Measurements from ENCODE around the gene DHRS1. TPM values are rescaled to one million over a fixed set of nuclear protein-coding genes. Genes with fewer than 3 reads are reported as not detected.

DHRS1 gene
- total RNA-seq, 2 donors from 2014 or later: 10.1 to 13.7 TPM

DNA sequence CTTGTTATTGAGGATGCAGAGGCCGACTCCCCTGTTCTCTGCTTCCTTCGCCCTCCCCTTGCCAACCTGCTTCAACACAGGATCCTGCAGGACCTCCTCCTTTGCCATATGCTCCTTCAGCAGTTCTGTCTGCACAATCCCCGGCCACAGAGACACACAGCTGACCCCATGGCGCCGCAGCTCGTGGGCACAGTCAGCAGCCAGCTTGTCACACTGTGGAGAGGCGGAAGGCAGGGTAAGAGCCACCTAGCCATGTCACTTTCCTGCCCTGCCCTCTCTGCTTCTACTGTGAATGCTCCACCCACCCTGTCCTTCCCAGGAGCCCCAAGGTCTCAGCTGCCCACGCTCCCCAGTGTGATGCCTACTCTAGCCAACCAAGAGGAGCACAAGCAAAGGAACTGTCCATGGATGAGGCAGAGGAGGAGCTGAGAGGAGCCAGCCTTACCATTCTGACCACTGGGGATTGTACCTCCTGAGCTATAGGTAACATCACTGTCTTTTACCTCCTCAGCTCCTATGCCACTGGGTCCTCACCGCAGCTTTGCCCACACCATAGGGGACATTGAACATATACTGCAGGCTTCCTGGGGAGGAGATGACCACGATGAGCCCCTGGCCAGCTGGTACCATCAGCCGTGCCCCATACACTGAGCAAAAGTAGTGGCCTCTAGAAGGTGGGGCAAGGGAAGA, 7.3 kb downstream of the DHRS1 start:
- TF ChIP-seq, protein P1, sequence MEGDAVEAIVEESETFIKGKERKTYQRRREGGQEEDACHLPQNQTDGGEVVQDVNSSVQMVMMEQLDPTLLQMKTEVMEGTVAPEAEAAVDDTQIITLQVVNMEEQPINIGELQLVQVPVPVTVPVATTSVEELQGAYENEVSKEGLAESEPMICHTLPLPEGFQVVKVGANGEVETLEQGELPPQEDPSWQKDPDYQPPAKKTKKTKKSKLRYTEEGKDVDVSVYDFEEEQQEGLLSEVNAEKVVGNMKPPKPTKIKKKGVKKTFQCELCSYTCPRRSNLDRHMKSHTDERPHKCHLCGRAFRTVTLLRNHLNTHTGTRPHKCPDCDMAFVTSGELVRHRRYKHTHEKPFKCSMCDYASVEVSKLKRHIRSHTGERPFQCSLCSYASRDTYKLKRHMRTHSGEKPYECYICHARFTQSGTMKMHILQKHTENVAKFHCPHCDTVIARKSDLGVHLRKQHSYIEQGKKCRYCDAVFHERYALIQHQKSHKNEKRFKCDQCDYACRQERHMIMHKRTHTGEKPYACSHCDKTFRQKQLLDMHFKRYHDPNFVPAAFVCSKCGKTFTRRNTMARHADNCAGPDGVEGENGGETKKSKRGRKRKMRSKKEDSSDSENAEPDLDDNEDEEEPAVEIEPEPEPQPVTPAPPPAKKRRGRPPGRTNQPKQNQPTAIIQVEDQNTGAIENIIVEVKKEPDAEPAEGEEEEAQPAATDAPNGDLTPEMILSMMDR (IDR thresholded peaks at IDR 0.05): no peak
- DNase-seq (ENCODE audit: low spot score): no peak
- no peaks in the 10 kb centered on the region for H3K4me1 ChIP-seq
- H3K27ac ChIP-seq: no peak overlapping the region
- peaks cover 41% of the 10 kb centered on the region for H3K36me3 ChIP-seq
- H3K9me3 ChIP-seq: no peaks in the 10 kb centered on the region
- H3K4me3 ChIP-seq: no peak overlapping the region
- H3K27me3 ChIP-seq: no peaks in the 10 kb centered on the region

DNA sequence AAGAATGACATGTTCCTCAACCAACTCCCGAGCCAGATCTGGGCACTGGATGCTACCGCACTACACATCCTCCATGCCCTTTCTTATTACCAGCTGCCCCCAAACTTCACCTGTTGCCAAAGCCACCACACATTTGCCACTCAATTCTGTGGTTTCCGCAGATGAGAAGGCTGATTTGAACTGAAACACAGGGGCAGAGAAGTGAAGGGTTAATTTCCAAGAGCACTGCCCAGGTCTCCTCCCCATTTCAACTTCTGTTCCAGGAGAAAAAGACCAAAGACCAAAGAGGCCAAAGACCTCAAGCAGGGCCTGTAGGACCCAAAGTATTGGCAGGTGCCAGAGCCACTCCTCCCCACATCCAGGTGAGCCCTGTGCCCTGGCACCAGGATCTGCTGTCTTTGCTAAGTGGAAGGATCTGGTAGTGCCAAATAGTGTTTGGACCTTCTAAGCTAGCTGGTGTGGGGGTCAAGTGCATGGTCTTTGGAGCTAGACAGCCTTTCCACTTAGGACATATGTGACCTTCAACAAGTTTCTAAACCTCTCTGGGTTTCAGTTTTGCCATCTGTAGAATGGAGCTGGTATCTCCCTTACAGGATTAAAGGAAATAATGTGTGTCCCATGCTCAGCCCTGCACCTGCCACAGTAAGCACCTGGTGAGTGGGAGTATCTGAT, 8.0 kb downstream of the DHRS1 start:
- DNase-seq (ENCODE audit: low spot score): no peak
- Histone ChIP-seq H3K4me3 (no peak overlapping the region), H3K27me3 (no peaks in the 10 kb centered on the region), H3K27ac (no peak overlapping the region), H3K4me1 (no peaks in the 10 kb centered on the region), H3K36me3 (peaks cover 41% of the 10 kb centered on the region), H3K9me3 (no peaks in the 10 kb centered on the region)
- TF ChIP-seq, protein P1 (IDR thresholded peaks at IDR 0.05): no peak

DNA sequence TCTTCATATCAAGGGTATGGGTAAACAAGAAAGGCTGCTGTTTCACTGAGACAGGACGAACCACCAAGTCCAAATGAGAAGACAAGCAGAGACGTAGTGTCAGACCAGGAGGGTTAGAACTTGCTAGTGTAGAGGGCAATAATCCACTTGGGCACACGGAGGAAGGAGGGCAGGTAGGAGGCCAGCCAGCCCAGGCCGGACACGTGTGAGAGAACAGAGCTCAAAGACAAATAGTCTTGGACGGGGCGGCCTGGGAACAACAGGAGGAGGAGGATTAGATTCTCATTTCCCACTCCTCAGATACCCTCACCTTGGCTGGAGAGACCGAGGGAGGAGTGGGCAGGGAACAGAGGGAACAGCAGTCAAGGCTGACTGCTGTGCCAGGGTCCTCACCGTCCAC, 8.8 kb downstream of the DHRS1 start:
- Histone ChIP-seq H3K9me3 (no peaks in the 10 kb centered on the region), H3K36me3 (peaks cover 33% of the 10 kb centered on the region), H3K4me3 (no peak overlapping the region), H3K27ac (no peak overlapping the region), H3K27me3 (no peaks in the 10 kb centered on the region), H3K4me1 (no peaks in the 10 kb centered on the region)
- no peak for DNase-seq (ENCODE audit: low spot score)
- TF ChIP-seq, protein P1 (IDR thresholded peaks at IDR 0.05): no peak

DNA sequence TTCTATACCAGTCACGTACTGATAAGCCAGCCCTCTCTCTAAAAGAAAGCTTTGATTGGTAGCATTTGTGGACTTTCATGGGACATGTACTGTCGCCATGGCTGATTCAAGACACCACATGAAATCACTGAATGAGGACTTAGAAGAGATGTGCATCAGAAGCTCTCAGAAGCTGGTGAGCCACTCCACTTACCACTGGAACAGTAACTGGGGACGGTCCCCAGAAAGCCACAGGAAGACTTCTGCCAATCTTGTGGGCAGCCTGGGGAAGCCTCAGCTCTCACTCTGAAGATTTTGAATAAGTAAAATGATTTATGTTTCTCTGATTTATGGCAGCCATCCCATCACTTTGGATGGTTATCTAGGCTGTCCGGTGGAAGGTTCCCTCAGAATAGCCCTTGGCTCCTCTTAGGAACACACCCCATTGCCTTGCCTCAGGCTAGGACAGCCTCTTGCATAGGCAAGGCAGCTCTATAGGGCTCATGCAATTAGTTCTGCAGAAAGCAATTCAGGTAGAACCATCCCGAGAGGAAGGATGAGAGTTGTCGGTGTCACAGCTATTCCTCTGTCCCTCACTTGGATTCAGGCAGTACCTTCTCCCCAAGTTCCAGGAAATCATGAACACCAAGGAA, 9.8 kb downstream of the DHRS1 start:
- H3K4me1 ChIP-seq: no peaks in the 10 kb centered on the region
- H3K9me3 ChIP-seq: no peaks in the 10 kb centered on the region
- no peak overlapping the region for H3K27ac ChIP-seq
- TF ChIP-seq, protein P1 (IDR thresholded peaks at IDR 0.05): no peak
- no peak overlapping the region for H3K4me3 ChIP-seq
- H3K27me3 ChIP-seq: no peaks in the 10 kb centered on the region
- H3K36me3 ChIP-seq: peaks cover 24% of the 10 kb centered on the region
- no peak for DNase-seq (ENCODE audit: low spot score)

DNA sequence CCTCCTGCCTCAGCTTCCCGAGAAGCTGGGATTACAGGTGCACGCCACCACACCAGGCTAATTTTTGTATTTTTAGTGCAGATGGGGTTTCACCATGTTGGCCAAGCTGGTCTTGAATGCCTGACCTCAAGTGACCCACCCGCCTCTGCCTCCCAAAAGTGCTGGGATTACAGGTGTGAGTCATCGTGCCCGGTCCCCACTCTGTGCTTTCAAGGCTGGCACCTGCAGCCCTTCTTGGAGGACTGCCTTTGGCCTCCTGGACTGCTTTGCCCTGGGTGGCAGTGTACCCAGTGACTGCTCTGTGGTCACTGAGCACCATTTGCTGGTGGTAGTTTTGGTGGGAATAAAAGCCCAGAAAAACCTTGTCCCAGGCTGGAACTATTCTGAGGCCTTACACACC, 12.6 kb downstream of the DHRS1 start:
- Histone ChIP-seq H3K9me3 (no peaks in the 10 kb centered on the region), H3K27me3 (no peaks in the 10 kb centered on the region), H3K4me3 (no peak overlapping the region), H3K36me3 (peaks cover 24% of the 10 kb centered on the region), H3K27ac (no peak overlapping the region), H3K4me1 (no peaks in the 10 kb centered on the region)
- DNase-seq (ENCODE audit: low spot score): no peak
- TF ChIP-seq, protein P1 (IDR thresholded peaks at IDR 0.05): no peak
